Activated naive CD8-positive, alpha-beta T cell treated with anti-CD3 and anti-CD28 coated beads, Interleukin-2, amount 50 U/mL, for 16 hours (primary cell): ENCODE results near the gene LIN54.
"Not testable (repeated sequence)": the region's sequence is repeated elsewhere in the genome, so short reads cannot be mapped to it uniquely, and the experiment has no call there.

Source experiments
- DNase-seq: peaks from one replicate; pipeline ENCODE4 v3.0.0-alpha.2; 2020; ENCODE audit warnings: low read depth, low spot score

LIN54 gene

GRCh38 chr4:82947498-82947897, 63.1 kb downstream of the LIN54 start:
- DNase-seq = no peak

DNA sequence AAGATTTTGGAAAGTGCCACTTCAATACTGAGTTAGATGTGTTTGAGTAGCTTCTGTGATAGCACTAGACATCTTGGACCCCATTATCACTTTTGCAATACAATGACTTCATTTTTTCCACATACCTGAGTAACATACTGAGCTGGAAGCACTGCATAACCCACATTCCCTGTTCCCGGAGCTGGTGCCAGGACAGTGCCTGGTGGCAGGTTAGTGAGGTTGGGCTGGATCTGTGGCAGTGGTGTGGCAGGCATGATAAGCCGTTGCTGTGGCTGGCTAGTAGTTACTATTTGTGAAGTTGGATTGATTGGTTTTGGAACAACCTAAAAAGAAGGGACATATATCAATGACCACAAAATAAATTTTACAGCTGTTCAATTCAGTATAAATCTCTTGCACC, 71.2 kb downstream of the LIN54 start:
- no peak for DNase-seq

- no peak for DNase-seq
Observed at GRCh38 chr4:82934441-82934840, 76.2 kb downstream of the LIN54 start.

GRCh38 chr4:82930848-82931755, 79.5 kb downstream of the LIN54 start:
- no peak for DNase-seq

DNA sequence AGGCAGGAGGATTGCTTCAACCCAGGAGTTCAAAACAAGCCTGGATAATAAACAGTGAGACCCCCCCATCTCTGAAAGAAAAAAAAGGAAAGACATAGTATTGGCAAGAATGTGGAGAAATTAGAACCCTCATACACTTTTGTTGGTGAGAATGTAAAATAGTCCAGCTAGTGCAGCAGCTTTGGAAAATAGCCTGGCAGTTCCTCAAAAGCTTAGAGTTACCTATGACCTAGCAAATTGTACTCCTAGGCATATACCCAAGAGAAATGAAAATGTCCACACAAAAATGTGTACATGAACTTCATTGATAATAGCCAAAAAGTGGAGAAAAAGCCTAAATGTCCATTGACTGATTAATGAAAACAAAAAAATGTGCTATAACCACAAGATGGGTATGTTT, 88.8 kb downstream of the LIN54 start:
- no peak for DNase-seq

DNA sequence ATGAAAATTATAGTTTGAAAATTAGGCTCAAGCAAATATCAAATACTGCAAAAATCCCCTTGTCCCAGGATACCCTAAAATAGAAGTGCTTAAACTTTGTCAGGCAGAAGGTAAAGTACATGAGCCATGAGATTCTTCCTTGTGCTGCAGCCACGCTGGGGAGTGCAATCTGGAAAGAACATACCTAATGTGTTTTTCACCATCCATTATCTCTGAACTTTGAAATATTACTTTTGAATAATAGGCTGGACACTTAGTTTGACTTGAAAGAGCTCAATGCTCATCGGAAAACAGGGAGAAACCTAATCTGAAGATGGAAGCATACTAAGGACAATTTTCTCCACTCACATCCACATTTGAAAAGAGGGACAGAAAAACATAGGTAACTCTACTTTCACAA, 91.2 kb downstream of the LIN54 start:
- DNase-seq = no peak

GRCh38 chr4:82918091-82918490, 92.5 kb downstream of the LIN54 start:
- DNase-seq = no peak

GRCh38 chr4:82913968-82914367, 96.7 kb downstream of the LIN54 start:
- DNase-seq = not testable (repeated sequence)

GRCh38 chr4:82913305-82913704, 97.3 kb downstream of the LIN54 start:
- no peak for DNase-seq

DNA sequence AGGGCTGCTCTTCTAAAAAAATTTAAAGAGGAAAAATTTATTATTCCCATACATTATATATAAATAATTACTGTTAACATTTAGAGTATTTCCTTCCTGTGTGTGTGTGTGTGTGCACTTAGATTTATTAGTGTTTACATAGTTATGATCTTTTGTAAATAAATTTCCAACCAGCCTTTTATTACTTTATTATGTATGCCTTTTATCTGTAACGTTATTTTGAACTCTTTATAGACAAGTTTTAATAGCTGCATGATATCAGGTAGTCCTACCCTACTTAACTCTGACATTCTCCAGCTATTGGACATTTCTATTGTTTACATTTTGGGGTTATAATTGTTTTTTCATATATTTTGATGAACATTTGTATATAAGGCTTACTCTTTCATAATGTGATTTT, 101.3 kb downstream of the LIN54 start:
- no peak for DNase-seq

DNA sequence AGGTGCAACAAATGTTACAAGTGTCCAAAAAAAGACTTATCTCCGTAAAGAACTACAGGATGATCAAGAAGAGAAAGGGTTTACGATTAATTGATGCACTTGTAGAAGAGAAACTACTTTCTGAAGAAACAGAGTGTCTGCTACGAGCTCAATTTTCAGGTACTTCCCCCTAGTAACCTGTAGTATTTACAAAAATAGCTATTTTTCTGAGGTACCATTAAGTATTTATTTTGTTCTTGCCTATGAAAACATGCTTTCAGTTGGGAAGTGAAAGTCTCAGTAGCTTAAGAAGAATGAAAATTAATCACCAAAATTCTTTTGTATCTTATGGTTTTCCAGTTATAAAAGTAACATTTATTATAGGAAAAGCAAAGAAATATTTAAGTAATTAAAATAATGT, 104.2 kb downstream of the LIN54 start:
- no peak for DNase-seq

DNA sequence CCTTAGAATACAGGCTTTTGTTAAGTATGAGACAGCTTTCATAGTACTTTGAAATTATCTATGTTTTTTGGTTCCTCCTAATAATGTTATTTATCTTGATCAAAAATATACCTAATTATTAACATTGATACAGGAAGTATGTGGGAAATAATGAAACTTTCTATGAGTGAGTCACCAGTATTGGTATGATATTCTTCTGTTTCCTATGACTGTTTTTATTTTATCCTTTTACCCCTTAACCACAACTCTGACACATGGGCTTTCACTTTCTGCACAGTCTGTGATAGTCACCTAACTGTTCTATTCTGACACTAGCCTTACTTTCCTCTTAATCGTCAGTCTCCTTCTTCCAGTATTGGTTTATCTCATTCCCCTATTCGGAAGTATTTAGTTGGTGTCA, 105.4 kb downstream of the LIN54 start:
- no peak for DNase-seq

DNA sequence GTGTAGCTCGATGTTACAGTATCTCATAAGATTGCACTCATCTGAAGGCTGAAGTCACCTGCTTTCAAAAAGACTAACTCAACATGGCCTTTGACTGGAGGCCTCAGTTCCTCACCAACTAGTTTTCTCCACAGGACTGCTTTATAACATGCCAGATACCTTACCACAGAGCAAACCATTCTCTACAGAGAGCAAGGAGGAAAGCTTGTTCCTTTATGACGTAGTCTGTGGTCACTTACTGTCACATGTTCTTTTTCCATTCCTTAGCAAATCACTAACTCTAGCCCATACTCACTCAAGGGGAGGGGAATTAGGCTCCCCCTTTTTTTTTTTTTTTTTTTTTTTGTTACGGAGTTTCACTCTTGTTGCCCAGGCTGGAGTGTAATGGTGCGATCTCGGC, 106.9 kb downstream of the LIN54 start:
- DNase-seq = no peak

DNA sequence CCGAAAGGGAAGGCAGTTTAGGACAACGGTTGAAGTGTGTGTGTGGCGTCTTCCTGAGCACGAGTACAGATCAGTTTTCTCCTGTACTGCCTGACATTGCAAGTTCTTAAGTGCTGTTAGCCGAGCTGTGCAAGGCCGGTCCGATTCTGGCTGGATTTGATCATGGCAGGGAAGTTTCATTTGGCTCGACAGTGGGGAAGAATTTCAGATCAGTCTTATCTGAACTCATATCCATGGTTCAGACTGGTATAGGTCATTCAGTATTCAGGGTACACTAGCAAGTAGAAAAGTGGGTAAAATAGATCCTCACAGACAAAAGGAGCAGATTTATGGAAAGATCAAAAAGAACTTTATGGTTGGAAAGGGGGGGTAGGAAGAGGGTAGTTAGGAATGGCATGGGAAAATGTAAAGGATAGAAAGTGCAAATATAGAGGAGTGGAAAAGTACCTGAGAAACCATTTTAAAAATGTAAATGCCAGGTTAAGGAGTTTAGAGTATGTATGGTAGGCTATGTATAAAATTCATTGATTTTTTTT, 109.4 kb downstream of the LIN54 start:
- DNase-seq = no peak

DNA sequence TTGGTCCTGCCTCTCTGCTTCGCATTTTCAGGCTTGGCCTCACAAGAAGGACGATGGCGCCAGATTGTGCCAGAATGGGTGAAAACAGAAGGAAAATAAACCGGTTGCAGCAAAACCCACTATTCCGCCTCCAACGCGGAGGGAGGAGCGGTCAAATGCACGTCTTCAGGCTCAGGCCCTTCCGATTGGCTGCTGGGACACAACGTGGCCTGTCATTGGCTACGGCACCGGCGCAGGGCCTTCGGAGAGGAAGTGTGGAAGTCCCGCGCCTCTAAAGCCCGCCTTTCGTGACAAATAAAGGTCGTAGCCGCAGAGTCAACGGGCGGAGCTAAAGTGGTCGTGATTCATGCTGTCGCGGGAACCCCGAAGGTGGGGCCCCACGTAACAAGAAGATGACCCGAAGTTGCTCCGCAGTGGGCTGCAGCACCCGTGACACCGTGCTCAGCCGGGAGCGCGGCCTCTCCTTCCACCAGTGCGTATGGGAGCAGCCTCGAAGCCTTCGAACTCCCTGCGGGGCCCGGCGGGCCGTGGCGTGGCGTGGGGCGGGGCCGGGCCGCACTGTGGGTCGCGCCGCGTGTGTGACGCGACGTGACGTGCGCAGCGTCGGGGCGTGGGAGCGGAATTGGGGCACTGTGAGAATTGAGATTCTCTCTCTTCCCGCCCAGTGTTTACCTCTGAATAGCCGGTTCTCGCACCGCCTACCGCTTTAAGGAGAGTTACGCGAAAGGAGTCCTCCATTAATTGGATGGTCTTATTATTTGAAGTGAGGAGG, 110.0 kb downstream of the LIN54 start, which contains the start of gene THAP9:
TSS of gene THAP9 (plus strand) at position 325 of the 772 bp plus-strand sequence. CDS start at position 393, 68 bp downstream.
- peak; percentile 89 for DNase-seq

GRCh38 chr4:82900066-82900410, 110.6 kb downstream of the LIN54 start:
- DNase-seq = no peak

DNA sequence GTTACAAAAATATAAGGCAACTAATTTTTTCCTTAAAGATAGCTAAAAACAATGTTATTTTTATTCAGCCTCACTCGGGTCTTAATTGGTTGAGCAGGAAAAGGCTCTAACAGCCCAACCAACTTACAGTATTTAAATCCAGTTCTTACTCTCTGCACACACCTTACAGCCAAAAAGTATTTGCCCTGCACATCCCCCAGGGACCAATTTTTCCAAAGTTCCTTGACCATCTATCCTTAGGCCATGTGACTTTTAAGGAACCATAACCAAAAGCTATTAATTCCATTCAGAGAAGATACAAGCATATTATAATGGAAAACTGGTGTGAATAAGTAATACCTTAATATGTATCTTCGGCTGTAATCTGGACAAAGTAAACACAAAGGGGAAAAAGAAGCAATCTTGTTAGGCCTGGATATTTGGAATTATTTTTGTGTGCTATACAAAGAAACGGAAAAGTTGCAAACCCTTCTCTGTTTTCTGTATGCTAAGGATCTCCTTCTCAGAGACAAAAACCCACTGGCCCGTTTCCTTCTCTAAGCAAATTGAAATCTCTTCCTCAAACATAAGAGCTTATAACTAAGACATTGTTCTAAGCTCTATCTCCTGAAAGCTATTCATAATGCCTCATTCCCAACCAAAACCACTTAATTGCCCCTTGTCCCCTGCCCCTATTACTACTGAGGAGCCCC, 111.1 kb downstream of the LIN54 start:
- no peak for DNase-seq

DNA sequence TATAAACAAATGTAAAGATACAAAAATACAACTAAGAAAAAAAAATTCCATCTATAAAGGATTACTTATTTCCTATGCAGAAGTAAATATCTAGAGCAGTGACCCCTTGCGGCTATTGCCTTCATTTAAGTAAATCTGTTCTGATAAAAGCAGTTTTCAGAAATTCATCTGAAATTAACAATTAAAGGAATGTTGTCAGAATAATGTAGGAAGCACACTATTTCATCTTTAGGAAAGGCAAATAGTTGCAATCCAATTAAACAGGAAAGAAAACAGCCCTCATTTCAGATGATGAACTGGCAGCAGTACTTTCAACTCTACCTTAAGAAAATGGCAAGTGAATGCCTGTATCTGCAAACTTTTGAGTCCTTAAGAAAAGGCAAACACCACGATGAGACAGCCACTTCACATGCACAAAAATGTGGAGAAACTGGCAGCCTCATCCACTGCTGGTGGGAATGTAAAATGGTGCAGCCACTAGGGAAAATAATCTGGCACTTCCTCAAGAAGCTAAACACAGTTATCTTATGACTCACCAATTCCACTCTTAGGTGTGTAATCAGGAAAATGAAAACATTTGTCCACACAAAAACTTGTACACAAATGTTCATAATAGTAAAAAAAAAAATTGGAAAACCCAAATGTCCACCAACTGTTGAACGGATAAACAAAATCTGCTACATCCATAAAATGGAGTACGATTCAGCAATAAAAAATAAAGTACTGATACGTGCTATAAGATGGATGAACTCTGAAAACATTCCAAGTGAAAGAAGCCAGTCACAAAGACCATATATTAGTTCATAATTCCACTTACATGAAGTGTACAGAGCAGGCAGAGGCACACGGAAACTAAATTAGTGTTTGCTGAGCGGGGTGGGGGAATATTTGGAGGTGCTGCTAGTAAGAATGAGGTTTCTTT, 112.0 kb downstream of the LIN54 start:
- DNase-seq = no peak

DNA sequence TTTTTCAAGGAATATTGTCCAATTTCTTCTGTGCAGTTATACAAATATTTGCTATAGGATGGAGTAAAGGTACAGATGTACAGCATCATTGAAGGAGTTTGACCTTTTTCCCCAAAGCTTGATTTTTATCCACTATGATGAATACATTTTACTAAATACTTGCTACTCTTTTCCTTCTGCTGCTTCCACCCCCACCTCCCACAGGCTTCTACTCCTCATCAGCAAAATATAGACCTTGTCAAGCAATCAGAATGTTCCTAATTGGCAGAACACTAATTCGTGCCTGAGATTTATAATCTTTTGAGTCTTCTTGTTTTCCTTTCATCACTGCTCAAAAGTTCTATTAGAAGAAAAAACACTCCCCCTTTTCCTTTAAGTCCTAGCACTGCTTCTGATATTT, 113.9 kb downstream of the LIN54 start:
- DNase-seq = no peak

- no peak for DNase-seq
Observed at GRCh38 chr4:82893942-82894341, 116.7 kb downstream of the LIN54 start.

DNA sequence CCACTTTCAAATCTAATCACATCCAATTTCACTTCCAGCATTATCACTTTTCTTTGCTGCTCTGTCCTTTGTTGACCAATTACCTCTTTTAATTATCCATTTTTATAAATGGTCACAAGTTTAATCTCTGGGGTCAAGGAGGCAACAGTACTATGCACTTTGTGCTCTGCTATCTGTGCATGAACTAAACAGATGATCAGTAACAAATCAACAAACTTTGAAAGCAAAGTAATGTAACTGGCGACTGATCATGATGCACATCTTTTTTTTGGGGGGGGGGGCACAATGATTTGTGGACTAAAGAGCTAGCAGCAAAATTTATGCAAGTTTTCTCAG, 118.2 kb downstream of the LIN54 start:
- DNase-seq = no peak
